H9 (cell line): ENCODE measurements around the gene WIPF1. TPM values are rescaled to one million over a fixed set of nuclear protein-coding genes. Genes with fewer than 3 reads are reported as not detected.

Experiments used
- DNase-seq: peaks from one replicate; pipeline ENCODE4 v3.0.0-alpha.2; 2017
- H2AFZ ChIP-seq: one replicate; pipeline ENCODE4 v1.6.1; 2013; ENCODE audit warnings: mild to moderate bottlenecking, low read length, control low read depth, moderate library complexity
- H2AK5ac ChIP-seq: 2 replicates; pipeline ENCODE4 v1.6.1; 2013; ENCODE audit warnings: low read length, control low read depth, mixed read lengths; ENCODE audit not compliant: insufficient read length
- H2BK120ac ChIP-seq: one replicate; pipeline ENCODE4 v1.6.1; 2013; ENCODE audit warnings: low read depth, mild to moderate bottlenecking, low read length, control low read depth, inconsistent platforms; ENCODE audit not compliant: poor library complexity, severe bottlenecking
- H2BK12ac ChIP-seq: 2 replicates; pipeline ENCODE4 v1.6.1; 2013; ENCODE audit warnings: low read length, control low read depth, mixed read lengths, low read depth; ENCODE audit not compliant: insufficient read length
- H2BK15ac ChIP-seq: 2 replicates; pipeline ENCODE4 v1.6.1; 2013; ENCODE audit warnings: low read depth, low read length, control low read depth
- H2BK20ac ChIP-seq: one replicate; pipeline ENCODE4 v1.6.1; 2013; ENCODE audit warnings: low read depth, mild to moderate bottlenecking, low read length, control low read depth, inconsistent platforms; ENCODE audit not compliant: poor library complexity, severe bottlenecking
- H2BK5ac ChIP-seq: 2 replicates; pipeline ENCODE4 v1.6.1; 2013; ENCODE audit warnings: low read length, control low read depth, mixed read lengths; ENCODE audit not compliant: insufficient read length
- H3K14ac ChIP-seq: 2 replicates; pipeline ENCODE4 v1.6.1; 2013; ENCODE audit warnings: low read length, control low read depth; ENCODE audit not compliant: insufficient read depth
- H3K18ac ChIP-seq: 2 replicates; pipeline ENCODE4 v1.6.1; 2013; ENCODE audit warnings: low read depth, mild to moderate bottlenecking, mixed read lengths, low read length, control low read depth; ENCODE audit not compliant: insufficient read length
- H3K23ac ChIP-seq: 2 replicates; pipeline ENCODE4 v1.6.1; 2013; ENCODE audit warnings: low read length, control low read depth, mixed read lengths, low read depth; ENCODE audit not compliant: insufficient read length
- H3K23me2 ChIP-seq: 2 replicates; pipeline ENCODE4 v1.6.1; 2013; ENCODE audit warnings: low read depth, mild to moderate bottlenecking, mixed read lengths, low read length, control low read depth; ENCODE audit not compliant: insufficient read length, poor library complexity, severe bottlenecking
- H3K27ac ChIP-seq: 2 replicates; pipeline ENCODE4 v1.5.1; 2013; ENCODE audit warnings: low read length, control low read depth, mixed read lengths, low read depth; ENCODE audit not compliant: insufficient read length
- H3K27me3 ChIP-seq: 2 replicates; pipeline ENCODE4 v1.6.1; 2013; ENCODE audit warnings: low read length, control low read depth, inconsistent platforms; ENCODE audit not compliant: insufficient read depth
- H3K4ac ChIP-seq: 2 replicates; pipeline ENCODE4 v1.6.1; 2013; ENCODE audit warnings: low read depth, mild to moderate bottlenecking, control low read depth, inconsistent platforms, low read length, moderate library complexity
- H3K4me1 ChIP-seq: 2 replicates; pipeline ENCODE4 v1.6.1; 2013; ENCODE audit warnings: low read length, control low read depth, inconsistent platforms; ENCODE audit not compliant: insufficient read depth
- H3K4me2 ChIP-seq: 2 replicates; pipeline ENCODE4 v1.6.1; 2013; ENCODE audit warnings: low read length, control low read depth, mixed read lengths; ENCODE audit not compliant: insufficient read length, insufficient read depth
- H3K56ac ChIP-seq: 2 replicates; pipeline ENCODE4 v1.6.1; 2013; ENCODE audit warnings: low read depth, mild to moderate bottlenecking, mixed read lengths, low read length, control low read depth; ENCODE audit not compliant: insufficient read length
- H3K79me1 ChIP-seq: 2 replicates; pipeline ENCODE4 v1.6.1; 2013; ENCODE audit warnings: low read depth, mild to moderate bottlenecking, moderate library complexity, low read length, control low read depth, inconsistent platforms; ENCODE audit not compliant: insufficient read depth, poor library complexity, severe bottlenecking
- H3K79me2 ChIP-seq: 2 replicates; pipeline ENCODE4 v1.6.1; 2013; ENCODE audit warnings: low read length, control low read depth, inconsistent platforms; ENCODE audit not compliant: insufficient read depth
- H3K9ac ChIP-seq: 2 replicates; pipeline ENCODE4 v1.6.1; 2013; ENCODE audit warnings: low read length, control low read depth, mixed read lengths; ENCODE audit not compliant: insufficient read length; ENCODE audit errors: extremely low read depth
- H3K9me3 ChIP-seq: one replicate; pipeline ENCODE4 v1.6.1; 2013; ENCODE audit warnings: low read depth, low read length, inconsistent platforms; ENCODE audit not compliant: control insufficient read depth
- H3T11ph ChIP-seq: one replicate; pipeline ENCODE4 v1.6.1; 2013; ENCODE audit warnings: mild to moderate bottlenecking, low read length, control low read depth, inconsistent platforms
- H4K20me1 ChIP-seq: one replicate; pipeline ENCODE4 v1.6.1; 2013; ENCODE audit not compliant: control insufficient read depth, insufficient read length, insufficient read depth
- H4K5ac ChIP-seq: 2 replicates; pipeline ENCODE4 v1.6.1; 2013; ENCODE audit warnings: low read depth, mild to moderate bottlenecking, mixed read lengths, low read length, control low read depth; ENCODE audit not compliant: insufficient read length
- H4K8ac ChIP-seq: replicated peaks from 2 replicates; pipeline ENCODE4 v1.6.1; 2013; ENCODE audit warnings: low read length, control low read depth, mixed read lengths, low read depth; ENCODE audit not compliant: insufficient read length
- H4K91ac ChIP-seq: 2 replicates; pipeline ENCODE4 v1.6.1; 2013; ENCODE audit warnings: low read depth, mild to moderate bottlenecking, moderate library complexity, mixed read lengths, low read length, control low read depth; ENCODE audit not compliant: insufficient read length
- H3K27ac Mint-ChIP-seq, 3 experiments: 2 replicates in 2 of 3; 3 replicates in 1 of 3; pipeline ENCODE4 v1.8.0; 2020 to 2021; ENCODE audit warnings: mixed read lengths in 3 of 3, mild to moderate bottlenecking in 1 of 3, moderate library complexity in 1 of 3
- H3K27me3 Mint-ChIP-seq: 2 replicates; pipeline ENCODE4 v1.8.0; 2021; ENCODE audit warnings: low read depth, mild to moderate bottlenecking, moderate library complexity, mixed read lengths
- H3K36me3 Mint-ChIP-seq, 3 experiments: 2 replicates in 2 of 3; 3 replicates in 1 of 3; pipeline ENCODE4 v1.8.0; 2020 to 2021; ENCODE audit warnings: low read depth in 3 of 3, mixed read lengths in 3 of 3; ENCODE audit not compliant: insufficient read depth in 1 of 3
- H3K4me1 Mint-ChIP-seq, 2 experiments: 2 replicates each; pipeline ENCODE4 v1.8.0; 2020; ENCODE audit warnings: mixed read lengths in 2 of 2
- H3K4me3 Mint-ChIP-seq, 2 experiments: 2 replicates in 1 of 2; 3 replicates in 1 of 2; pipeline ENCODE4 v1.8.0; 2020 to 2021; ENCODE audit warnings: mild to moderate bottlenecking in 2 of 2, mixed read lengths in 2 of 2, moderate library complexity in 1 of 2
- H3K9me3 Mint-ChIP-seq, 2 experiments: 2 replicates in 1 of 2; 3 replicates in 1 of 2; pipeline ENCODE4 v1.8.0; 2020; ENCODE audit warnings: mild to moderate bottlenecking in 2 of 2, mixed read lengths in 2 of 2, moderate library complexity in 1 of 2
- WGBS: extraction: QIAGEN DNeasy Blood & Tissue Kit; methylation state at CpG from one replicate; pipeline ENCODE4 v1.1.7; 2013; ENCODE audit warnings: missing lambda C conversion rate, low lambda C conversion rate, mixed read lengths; ENCODE audit not compliant: insufficient read length; ENCODE audit errors: extremely low coverage; 5-methylcytosine and 5-hydroxymethylcytosine counted together
- total RNA-seq: library from RNA; stranded (reverse); gene quantifications from 2 replicates; pipeline ENCODE4 v1.2.1, GENCODE V29; 2021
- TF ChIP-seq, protein P1 (sequence below): fragments of 200-600 bp; sonication (generic); conservative IDR thresholded peaks from 3 replicates; pipeline ENCODE4 v1.8.0; 2021; ENCODE audit warnings: antibody characterized with exemption, mild to moderate bottlenecking

The WIPF1 gene
- total RNA-seq, 1 experiment from 2014 or later = 5.1 TPM

- no peaks in the 10 kb centered on the region for H3K79me1 ChIP-seq
- no peaks in the 10 kb centered on the region for H3K79me2 ChIP-seq
- no CpG with 5 or more reads among the region's 5 CpGs for WGBS
- peaks cover 29% of the 10 kb centered on the region for H3K9me3 ChIP-seq
- no peak overlapping the region for H4K8ac ChIP-seq
- H4K20me1 ChIP-seq = no peaks in the 10 kb centered on the region
- H3K9me3 Mint-ChIP-seq = peaks cover 68 to 73% of the 10 kb centered on the region in 2 experiments
- H3K36me3 Mint-ChIP-seq = peaks cover 27 to 38% (median 37%) of the 10 kb centered on the region in 3 experiments
- no peaks in the 10 kb centered on the region for H3K23me2 ChIP-seq
- H3K18ac ChIP-seq = no peak overlapping the region
- H3K4me1 ChIP-seq = no peaks in the 10 kb centered on the region
- H2BK12ac ChIP-seq = no peak overlapping the region
- no peak overlapping the region for H2BK120ac ChIP-seq
- no peak overlapping the region for H3K9ac ChIP-seq
- H3K4me2 ChIP-seq = no peak overlapping the region
- no peaks in the 10 kb centered on the region for H3K27me3 ChIP-seq
- H3K27ac ChIP-seq = no peak overlapping the region
- H3T11ph ChIP-seq = no peak overlapping the region
- no peak for DNase-seq
- no peak overlapping the region for H2BK15ac ChIP-seq
- no peak overlapping the region for H2BK5ac ChIP-seq
- no peak overlapping the region for H2AFZ ChIP-seq
- TF ChIP-seq, protein P1, sequence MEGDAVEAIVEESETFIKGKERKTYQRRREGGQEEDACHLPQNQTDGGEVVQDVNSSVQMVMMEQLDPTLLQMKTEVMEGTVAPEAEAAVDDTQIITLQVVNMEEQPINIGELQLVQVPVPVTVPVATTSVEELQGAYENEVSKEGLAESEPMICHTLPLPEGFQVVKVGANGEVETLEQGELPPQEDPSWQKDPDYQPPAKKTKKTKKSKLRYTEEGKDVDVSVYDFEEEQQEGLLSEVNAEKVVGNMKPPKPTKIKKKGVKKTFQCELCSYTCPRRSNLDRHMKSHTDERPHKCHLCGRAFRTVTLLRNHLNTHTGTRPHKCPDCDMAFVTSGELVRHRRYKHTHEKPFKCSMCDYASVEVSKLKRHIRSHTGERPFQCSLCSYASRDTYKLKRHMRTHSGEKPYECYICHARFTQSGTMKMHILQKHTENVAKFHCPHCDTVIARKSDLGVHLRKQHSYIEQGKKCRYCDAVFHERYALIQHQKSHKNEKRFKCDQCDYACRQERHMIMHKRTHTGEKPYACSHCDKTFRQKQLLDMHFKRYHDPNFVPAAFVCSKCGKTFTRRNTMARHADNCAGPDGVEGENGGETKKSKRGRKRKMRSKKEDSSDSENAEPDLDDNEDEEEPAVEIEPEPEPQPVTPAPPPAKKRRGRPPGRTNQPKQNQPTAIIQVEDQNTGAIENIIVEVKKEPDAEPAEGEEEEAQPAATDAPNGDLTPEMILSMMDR = no peak
- no peak overlapping the region for H2AK5ac ChIP-seq
- no peak overlapping the region for H3K14ac ChIP-seq
- H4K91ac ChIP-seq = no peak overlapping the region
- no peaks in the 10 kb centered on the region for H3K4me1 Mint-ChIP-seq
- no peak overlapping the region for H3K4ac ChIP-seq
- H3K27ac Mint-ChIP-seq = no peak overlapping the region
- no peak overlapping the region for H3K23ac ChIP-seq
- H3K56ac ChIP-seq = no peak overlapping the region
- peaks cover 6% of the 10 kb centered on the region for H3K27me3 Mint-ChIP-seq
- H3K4me3 Mint-ChIP-seq = no peak overlapping the region
- no peak overlapping the region for H2BK20ac ChIP-seq
- H4K5ac ChIP-seq = no peak overlapping the region
Observed at GRCh38 chr2:174511580-174512260, 85.9 kb downstream of the WIPF1 start.
